Activated T-cell treated with anti-CD3 and anti-CD28 coated beads for 24 hours (primary cell): Measurements from ENCODE around the gene PTPRN2.

Experiments used
- DNase-seq: peaks from one replicate; pipeline ENCODE4 v3.0.0-alpha.2; 2020; ENCODE audit warnings: low read depth

Gene PTPRN2

GRCh38 chr7:158489462-158490155 lies 98.0 kb downstream of the PTPRN2 start:
- no peak for DNase-seq

- DNase-seq = no peak
Measured at GRCh38 chr7:158488181-158488971, 99.2 kb downstream of the PTPRN2 start.

GRCh38 chr7:158487631-158488151 lies 99.9 kb downstream of the PTPRN2 start:
- no peak for DNase-seq

- DNase-seq = no peak
Measured at GRCh38 chr7:158486919-158487318, 100.7 kb downstream of the PTPRN2 start.

- DNase-seq = no peak
Measured at GRCh38 chr7:158484801-158485531, 102.7 kb downstream of the PTPRN2 start.

- DNase-seq = no peak
Measured at GRCh38 chr7:158482480-158482879, 105.1 kb downstream of the PTPRN2 start.

GRCh38 chr7:158479664-158480025 lies 108.0 kb downstream of the PTPRN2 start:
- no peak for DNase-seq

GRCh38 chr7:158479021-158479663 lies 108.5 kb downstream of the PTPRN2 start:
- DNase-seq = no peak

- DNase-seq = no peak
Measured at GRCh38 chr7:158477866-158478265, 109.8 kb downstream of the PTPRN2 start.

- DNase-seq = no peak
Measured at GRCh38 chr7:158476331-158476932, 111.2 kb downstream of the PTPRN2 start.

- DNase-seq = no peak
Measured at GRCh38 chr7:158475679-158476052, 112.0 kb downstream of the PTPRN2 start.

- DNase-seq = no peak
Measured at GRCh38 chr7:158475036-158475678, 112.5 kb downstream of the PTPRN2 start.

GRCh38 chr7:158474488-158474887 lies 113.1 kb downstream of the PTPRN2 start:
- no peak for DNase-seq

- no peak for DNase-seq
Measured at GRCh38 chr7:158473946-158474345, 113.7 kb downstream of the PTPRN2 start.

GRCh38 chr7:158473221-158473620 lies 114.4 kb downstream of the PTPRN2 start:
- DNase-seq = no peak

- no peak for DNase-seq
Measured at GRCh38 chr7:158472596-158472995, 115.0 kb downstream of the PTPRN2 start.

GRCh38 chr7:158471716-158472115 lies 115.9 kb downstream of the PTPRN2 start:
- no peak for DNase-seq

- DNase-seq = no peak
Measured at GRCh38 chr7:158470336-158470735, 117.3 kb downstream of the PTPRN2 start.

- no peak for DNase-seq
Measured at GRCh38 chr7:158469396-158470051, 118.1 kb downstream of the PTPRN2 start.

- no peak for DNase-seq
Measured at GRCh38 chr7:158468700-158469296, 118.8 kb downstream of the PTPRN2 start.
